NCI-H69 (cell line): ENCODE results near the gene SWT1.

ENCODE experiments used
- DNase-seq: peaks from one replicate; lab custom pipeline; 2025; lab: John Stamatoyannopoulos, UW

SWT1 gene, protein sequence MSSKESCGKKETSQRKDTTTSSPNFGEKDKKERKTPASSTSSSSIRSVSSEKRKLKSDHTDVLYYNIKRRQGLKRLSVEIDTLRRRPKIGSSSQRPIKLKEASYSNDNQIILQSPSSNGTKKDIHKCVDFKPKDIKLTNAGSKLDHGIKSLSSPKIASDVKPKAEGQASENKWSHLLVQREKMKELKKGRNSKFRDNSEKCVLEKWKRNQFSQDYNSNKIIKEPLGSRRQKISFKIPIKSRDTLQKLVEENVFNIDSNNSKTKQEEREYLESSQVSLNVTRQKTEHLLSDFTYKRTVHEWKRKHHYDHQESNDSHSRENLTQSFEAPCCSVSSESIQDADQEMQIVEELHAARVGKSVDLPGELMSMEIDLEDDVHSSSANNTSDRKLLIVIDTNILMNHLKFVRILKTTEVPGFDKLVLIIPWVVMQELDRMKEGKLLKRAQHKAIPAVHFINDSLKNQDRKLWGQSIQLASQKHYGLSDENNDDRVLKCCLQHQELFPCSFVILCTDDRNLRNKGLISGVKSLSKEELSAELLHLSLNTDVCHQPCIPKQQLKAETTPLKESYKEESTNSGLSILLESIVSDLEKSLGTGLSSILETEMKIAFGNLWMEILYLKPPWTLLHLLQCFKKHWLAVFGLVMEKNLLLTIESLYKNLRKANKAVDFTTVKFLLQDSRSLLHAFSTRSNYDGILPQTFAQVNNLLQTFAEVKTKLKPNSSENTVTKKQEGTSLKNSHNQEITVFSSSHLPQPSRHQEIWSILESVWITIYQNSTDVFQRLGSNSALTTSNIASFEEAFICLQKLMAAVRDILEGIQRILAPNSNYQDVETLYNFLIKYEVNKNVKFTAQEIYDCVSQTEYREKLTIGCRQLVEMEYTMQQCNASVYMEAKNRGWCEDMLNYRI

DNA sequence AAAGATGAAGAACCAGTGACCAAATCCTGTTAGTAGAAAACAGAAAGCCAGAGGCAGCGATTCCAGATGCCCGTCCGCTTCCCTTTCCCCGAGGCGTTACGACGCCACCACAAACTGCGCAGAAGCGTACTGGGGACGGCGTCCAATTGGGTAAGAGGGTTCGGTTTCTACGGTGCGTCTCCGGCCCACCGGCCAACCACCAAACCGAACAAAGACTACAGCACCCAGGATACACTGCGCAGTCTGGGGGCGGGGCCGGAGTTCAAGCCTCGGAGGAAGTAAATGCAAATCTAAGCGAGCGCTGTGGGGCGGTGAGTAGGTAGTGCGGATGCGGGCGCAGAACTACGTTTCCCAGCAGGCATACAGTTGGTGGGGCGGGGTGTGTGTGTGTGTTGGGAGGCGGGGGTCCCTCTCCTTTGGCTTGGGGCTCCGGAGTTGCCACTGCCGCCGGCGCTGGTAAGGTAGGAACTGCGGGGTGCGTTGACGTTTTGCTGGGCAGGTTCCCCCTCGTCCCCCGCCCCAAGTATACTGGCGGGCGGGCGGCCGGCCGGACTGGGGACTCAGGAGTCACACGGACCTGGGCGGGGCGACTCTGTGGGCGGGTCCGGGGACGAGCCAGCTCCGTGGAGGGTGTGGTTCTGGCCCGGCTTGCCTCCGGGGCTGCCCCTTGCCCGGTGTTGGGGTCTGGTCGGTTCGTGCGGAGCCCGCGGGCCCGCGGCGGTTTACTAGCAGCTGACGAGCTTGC lies at the start of gene SWT1, which contains the start of gene TRMT1L:
Gene SWT1, plus strand, starts transcription at position 314 of the 745 bp plus-strand sequence. CDS start 3,675 bp downstream, outside the sequence.
Gene TRMT1L, minus strand, starts transcription at position 100 of the 745 bp plus-strand sequence. CDS start 241 bp downstream, outside the sequence.
- DNase-seq = peak; percentile 100

GRCh38 chr1:185108321-185108720 lies 48.6 kb upstream of the SWT1 start:
- DNase-seq = peak; percentile 10

DNA sequence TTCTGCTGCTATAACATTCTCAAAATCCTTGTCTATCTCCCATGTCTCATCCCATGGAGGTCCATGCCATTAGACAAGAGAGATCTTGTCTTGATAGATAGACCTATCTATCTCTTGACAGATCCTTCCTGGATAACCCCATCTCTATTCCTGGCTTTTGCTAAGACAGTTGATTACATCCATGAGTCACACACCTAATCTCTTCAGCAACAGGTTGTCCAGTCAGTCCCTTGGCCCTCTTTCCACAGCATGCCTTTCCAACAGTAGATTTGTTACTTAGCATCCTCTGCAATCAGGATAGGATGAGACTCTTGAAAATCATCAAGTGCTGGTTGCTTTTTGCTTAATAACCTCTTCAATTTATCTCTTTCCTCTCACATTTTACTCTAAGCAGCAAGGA lies 46.8 kb upstream of the SWT1 start:
- DNase-seq = no peak

DNA sequence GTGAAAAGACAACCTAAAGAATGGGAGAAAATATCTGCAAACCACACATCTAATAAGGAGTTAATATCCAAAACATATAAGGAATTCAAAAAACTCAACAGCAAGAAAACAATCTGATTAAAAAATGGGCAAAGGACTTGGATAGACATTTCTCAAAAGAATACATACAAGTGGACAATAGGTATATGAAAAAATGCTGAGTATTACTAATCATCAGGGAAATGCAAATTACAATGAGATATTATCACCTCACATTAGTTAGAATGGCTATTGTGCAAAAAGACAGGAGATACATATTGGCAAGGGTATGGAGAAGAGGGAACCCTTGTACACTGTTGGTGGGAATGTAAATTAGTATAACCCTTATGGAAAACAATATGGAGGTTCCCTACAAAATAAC lies 45.1 kb upstream of the SWT1 start:
- DNase-seq = no peak

DNA sequence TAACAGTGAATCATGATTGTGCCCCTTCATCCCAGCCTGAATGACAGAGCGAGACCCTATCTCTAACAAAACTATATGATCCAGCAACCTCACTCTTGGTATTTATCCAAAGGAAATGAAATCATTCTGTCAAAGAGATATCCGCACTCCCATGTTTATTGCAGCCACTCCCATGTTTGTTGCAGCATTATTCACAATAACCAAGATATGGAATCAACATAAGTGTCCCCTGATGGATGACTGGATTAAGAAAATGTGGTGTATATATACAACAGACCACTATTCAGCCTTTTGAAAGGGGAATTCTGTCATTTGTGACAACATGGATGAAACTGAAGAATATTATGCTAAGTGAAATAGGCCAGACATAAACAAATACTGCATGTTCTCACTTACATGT lies 44.6 kb upstream of the SWT1 start:
- no peak for DNase-seq

DNA sequence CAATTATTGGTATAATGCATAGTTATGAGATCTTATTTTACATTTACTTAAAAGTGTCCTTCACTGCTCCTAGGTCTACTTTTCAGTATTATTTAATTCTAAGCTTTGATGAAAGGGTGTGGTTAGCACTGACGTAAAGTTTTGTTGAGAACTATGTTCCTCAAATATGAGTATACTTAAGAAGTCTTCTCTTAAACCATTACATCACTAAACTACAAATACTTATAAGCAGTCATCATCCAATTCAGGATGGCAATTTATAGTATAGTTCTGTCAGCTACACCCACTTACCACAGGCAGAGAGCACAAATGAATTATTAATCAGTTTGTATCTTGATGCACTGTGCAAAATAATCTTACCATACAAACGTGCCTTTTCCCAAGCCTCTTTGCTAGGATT lies 27.3 kb upstream of the SWT1 start:
- no peak for DNase-seq

GRCh38 chr1:185132534-185132933 lies 24.4 kb upstream of the SWT1 start:
- no peak for DNase-seq

GRCh38 chr1:185137896-185138545 lies 18.9 kb upstream of the SWT1 start:
- DNase-seq = no peak

- DNase-seq = no peak
Observed at GRCh38 chr1:185139246-185139645, 17.7 kb upstream of the SWT1 start.

GRCh38 chr1:185144233-185144632 lies 12.7 kb upstream of the SWT1 start:
- peak; percentile 22 for DNase-seq

- no peak for DNase-seq
Observed at GRCh38 chr1:185151215-185151614, 5.8 kb upstream of the SWT1 start.

DNA sequence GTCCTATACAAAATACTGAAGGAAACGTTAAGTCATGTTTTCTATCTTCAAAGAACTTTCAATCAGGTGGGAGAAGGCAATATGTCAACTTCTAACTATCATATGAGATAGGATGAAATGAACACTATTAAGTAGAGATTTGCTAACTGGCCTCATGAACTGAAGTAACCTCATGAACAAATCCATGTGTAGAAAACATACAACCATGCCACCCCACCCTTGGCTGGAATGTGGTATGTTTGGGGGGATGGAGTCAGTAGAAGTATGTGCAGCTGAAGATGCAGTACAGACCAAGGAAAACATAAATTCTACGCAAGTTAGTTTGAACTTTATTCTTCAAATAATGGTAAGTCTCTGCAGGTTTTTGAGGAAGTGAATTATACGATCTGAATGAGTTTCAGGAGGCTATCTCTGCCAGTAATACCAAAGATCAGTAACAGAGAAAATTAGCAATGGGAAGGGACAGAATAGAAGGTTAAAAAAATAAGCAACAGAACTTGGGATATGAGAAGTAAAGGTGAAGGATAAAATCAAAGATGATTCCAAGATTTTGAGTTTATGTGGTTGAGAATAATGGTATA lies 4.7 kb upstream of the SWT1 start:
- DNase-seq = no peak

DNA sequence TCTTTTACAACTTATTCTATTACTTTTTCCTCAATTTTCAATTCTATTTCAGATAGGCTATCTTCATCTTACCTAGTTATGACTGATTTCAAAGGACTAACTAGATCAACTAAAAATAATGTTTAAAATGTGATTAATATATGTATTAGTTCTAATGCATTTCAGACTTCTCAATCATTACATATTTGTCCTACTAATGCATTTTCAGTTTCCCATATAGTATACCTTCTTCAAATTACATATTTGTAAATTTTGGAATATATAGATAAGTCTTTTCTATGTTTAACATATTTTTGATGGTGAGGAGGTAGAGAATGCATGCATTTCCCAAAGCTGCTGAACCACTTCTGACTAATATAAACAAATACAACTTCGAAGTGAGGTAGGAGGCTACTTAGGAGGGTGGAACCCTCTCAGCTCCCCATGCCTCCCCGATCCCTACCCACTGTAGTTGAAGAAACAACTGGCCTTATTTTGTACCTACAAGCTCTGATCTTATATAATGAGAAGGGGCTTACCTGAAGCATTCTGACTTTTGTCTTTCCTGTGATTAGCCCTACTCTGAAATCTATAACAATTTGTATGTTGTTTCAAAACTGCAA lies 2.0 kb upstream of the SWT1 start:
- no peak for DNase-seq

DNA sequence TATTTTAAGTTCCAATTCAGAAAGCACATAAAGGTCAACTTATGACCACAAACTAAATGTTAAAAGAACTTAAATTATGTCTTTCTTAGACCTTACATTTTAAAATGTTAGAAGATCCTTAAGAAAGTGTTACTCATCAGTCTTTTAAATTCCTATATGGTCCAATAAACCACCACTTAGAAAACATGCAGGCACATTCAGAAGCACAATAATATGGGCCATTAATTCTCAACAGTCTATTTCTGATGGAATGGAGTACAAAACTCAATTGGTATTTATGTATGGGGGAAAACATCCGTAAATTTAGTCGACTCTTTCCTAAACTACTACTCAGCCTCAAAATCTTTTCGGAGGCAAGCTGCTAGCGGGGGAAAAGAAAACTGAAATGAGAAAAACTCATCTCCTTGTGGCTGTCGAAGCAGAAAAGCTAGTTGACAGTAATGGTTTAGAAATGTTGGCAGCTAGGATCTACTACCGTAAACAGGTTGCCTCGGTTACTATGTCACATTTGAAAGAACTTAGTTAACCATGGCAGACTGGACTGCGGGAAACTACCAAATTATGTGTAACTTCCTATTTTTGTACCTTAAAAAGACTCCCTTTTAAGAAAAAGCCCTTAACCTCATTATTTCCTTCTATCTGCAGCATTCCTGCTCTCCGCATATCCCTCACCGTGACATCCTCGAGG lies 1.2 kb upstream of the SWT1 start:
- DNase-seq = peak; percentile 54

GRCh38 chr1:185156288-185156853 lies 596 bp upstream of the SWT1 start:
- no peak for DNase-seq

DNA sequence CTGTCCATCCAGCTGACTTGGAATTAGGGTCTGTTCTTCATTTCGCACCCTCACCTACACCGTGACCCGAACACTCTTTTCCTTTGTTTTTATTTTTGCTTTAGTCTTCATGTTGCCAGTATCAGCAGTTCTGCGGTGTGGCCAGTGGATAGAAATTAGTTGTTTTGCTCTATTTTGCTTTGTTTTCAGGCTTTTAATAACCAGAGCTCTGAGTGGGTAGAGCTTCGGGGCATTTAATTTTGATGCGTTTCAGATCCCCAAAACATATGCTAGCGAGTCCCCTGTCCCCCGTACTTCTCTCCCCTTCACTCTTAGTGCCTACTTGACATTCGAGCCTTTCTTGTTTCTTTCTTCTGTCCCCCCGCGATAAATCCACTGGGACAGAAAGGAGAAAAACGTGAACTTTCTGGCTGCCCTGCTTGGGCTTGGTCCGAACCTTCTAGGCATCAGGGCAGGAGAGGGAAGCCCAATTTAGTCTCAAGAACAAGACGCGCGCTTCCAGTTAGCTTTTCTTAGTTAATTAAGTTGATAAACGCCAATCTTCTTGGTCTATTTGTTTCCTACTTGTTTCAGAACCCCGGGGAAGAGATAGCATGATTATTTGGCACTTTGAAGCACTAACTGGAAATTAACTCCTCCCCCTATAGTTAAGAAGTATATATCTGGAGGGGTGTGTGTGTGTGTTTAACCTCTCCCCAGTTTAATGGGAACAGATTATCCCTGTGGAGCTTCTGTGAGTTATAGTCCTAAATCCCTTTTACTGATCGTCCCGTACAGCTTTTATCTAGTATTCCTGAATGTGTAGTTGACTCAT lies 839 bp downstream of the SWT1 start:
- DNase-seq = peak; percentile 68

DNA sequence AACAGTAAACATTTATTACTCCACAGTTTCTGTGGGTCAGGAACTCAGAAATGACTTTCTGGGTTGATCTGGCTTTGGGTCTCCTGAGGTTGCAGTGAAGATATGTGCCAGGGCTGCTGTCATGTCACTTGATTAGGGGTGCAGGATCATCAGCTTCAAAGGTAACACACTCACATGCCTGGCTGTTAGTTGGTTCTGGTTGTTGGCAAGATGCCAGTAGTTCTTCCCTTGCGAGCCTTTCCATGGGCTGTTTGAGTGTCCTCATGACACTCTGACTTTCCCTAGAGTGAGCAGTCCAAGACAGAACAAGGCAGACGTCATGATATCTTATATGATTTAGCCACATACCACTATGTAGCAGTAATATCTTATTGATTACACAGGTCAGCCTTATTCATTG lies 1.8 kb downstream of the SWT1 start:
- peak; percentile 43 for DNase-seq

- no peak for DNase-seq
Observed at GRCh38 chr1:185159966-185160365, 3.0 kb downstream of the SWT1 start.

DNA sequence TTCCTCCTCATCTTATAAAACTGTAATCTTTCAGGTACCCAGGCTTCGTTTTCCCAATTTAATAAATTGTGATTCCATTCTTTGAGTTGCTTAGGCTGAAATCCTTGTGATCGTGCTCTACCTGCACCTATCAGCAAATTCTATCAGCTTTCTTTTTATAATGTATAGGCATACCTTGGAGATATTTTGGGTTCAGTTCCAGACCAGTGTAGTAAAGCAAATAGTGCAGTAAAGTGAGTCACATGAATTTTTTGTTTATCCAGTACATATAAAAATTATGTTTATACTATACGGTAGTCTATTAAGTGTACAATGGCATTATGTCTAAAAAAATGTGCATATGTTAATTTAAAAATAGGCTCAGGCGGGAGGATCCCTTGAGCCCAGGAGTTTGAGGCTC lies 5.5 kb downstream of the SWT1 start:
- DNase-seq = no peak
